ENCODE measurements around the gene TBC1D22A.

DNA sequence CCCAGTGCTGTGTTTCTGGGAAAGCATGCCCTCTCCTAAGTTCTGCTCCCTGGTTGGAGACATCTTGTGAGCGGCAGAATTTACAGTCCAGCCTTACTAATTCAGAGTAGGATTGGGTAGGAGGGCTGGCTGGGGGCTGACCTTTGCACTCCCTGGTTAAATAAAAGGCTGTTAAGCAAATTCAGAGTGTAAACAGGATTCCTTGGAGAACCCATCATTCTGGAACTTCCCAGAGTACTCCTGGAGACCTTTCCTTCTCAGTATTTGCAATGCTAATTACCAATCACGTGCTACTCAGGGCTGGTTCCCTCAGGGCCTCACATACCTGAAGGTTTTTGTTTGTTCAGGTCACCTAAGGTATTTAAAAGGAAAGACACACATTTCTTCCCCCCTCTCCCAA lies 340.2 kb downstream of the TBC1D22A start:
- TF ChIP-seq, protein P1, sequence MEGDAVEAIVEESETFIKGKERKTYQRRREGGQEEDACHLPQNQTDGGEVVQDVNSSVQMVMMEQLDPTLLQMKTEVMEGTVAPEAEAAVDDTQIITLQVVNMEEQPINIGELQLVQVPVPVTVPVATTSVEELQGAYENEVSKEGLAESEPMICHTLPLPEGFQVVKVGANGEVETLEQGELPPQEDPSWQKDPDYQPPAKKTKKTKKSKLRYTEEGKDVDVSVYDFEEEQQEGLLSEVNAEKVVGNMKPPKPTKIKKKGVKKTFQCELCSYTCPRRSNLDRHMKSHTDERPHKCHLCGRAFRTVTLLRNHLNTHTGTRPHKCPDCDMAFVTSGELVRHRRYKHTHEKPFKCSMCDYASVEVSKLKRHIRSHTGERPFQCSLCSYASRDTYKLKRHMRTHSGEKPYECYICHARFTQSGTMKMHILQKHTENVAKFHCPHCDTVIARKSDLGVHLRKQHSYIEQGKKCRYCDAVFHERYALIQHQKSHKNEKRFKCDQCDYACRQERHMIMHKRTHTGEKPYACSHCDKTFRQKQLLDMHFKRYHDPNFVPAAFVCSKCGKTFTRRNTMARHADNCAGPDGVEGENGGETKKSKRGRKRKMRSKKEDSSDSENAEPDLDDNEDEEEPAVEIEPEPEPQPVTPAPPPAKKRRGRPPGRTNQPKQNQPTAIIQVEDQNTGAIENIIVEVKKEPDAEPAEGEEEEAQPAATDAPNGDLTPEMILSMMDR (IDR thresholded peaks at IDR 0.05) = no peak
- TF ChIP-seq EZH2 (IDR thresholded peaks at IDR 0.05) (no peak), EZH2phosphoT487 (IDR thresholded peaks at IDR 0.05) (no peak)

All from neural progenitor cell (in vitro differentiated cells).